Amygdala (tissue), 56 donors: ENCODE data around the gene IL17REL.

Source experiments
- DNase-seq, 56 donors: peaks; one replicate each; lab custom pipeline; 2025; lab: John Stamatoyannopoulos, UW

Gene IL17REL

GRCh38 chr22:50027639-50028537 is 15.3 kb upstream of the IL17REL start:
- DNase-seq = peak in 3 of 56 donors; percentile 5 to 38 (median 19)

GRCh38 chr22:50025993-50026392 is 13.4 kb upstream of the IL17REL start:
- no peak for DNase-seq

- DNase-seq = no peak
These were observed 9.7 kb upstream of the IL17REL start for GRCh38 chr22:50022171-50022819.

GRCh38 chr22:50020606-50021005 is 8.0 kb upstream of the IL17REL start:
- no peak for DNase-seq

GRCh38 chr22:50019316-50019715 is 6.8 kb upstream of the IL17REL start:
- DNase-seq = no peak

GRCh38 chr22:50018608-50019285 is 6.2 kb upstream of the IL17REL start:
- no peak for DNase-seq

GRCh38 chr22:50017701-50018224 is 5.2 kb upstream of the IL17REL start:
- DNase-seq = no peak

GRCh38 chr22:50016988-50017700 is 4.6 kb upstream of the IL17REL start:
- DNase-seq = no peak

- DNase-seq = no peak
These were observed 3.9 kb upstream of the IL17REL start for GRCh38 chr22:50016308-50016987.

GRCh38 chr22:50015451-50016307 is 3.1 kb upstream of the IL17REL start:
- DNase-seq = no peak

GRCh38 chr22:50014655-50015401 is 2.3 kb upstream of the IL17REL start:
- DNase-seq = no peak

- DNase-seq = no peak
These were observed 1.5 kb upstream of the IL17REL start for GRCh38 chr22:50014053-50014501.

GRCh38 chr22:50011447-50012210 is 936 bp downstream of the IL17REL start:
- no peak for DNase-seq

- DNase-seq = no peak
These were observed 1.7 kb downstream of the IL17REL start for GRCh38 chr22:50010676-50011446.

- no peak for DNase-seq
These were observed 2.5 kb downstream of the IL17REL start for GRCh38 chr22:50009765-50010675.
